ENCODE measurements around the gene CREG1.

Gene CREG1

DNA sequence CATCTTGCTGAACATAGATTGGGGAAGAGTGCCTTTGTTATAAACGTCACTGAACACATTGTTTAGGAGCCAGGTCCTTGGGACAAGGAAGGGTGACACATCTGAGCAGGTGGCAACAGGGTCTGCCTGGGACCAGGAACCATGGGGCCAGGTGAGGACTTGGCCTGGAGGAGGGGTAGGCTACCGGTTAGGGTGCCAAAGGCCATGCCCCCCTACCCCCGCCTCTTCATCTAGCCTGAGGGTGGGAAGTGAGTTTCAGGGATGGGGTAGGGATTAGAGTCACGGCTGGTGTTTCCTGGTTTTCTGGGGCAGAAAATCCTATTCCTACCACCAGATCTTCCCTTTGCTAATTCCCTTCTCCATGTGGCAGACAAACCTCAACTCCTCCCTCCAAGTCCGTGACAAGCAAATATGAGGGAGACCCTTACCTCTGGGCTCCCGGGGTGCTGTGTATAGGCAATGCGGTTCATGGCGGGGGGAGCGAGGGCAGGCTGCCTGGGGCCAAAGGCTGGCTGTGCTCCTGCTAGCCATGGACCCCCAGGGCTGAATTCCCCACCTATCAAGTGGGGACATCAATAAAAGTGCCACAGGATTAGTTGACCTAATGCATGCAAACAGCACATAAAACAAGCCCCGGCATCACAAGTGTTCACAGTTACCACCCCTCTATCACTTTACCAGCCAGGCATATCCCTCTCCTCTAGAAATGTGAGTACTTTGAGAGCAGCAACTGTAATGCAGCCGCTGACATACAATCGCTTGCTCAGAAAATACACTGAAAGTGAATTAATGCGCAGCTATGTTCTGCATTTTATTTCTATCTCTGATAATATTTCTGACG, 49.7 kb downstream of the CREG1 start:
- DNase-seq (ENCODE audit: low read depth), result no peak

DNA sequence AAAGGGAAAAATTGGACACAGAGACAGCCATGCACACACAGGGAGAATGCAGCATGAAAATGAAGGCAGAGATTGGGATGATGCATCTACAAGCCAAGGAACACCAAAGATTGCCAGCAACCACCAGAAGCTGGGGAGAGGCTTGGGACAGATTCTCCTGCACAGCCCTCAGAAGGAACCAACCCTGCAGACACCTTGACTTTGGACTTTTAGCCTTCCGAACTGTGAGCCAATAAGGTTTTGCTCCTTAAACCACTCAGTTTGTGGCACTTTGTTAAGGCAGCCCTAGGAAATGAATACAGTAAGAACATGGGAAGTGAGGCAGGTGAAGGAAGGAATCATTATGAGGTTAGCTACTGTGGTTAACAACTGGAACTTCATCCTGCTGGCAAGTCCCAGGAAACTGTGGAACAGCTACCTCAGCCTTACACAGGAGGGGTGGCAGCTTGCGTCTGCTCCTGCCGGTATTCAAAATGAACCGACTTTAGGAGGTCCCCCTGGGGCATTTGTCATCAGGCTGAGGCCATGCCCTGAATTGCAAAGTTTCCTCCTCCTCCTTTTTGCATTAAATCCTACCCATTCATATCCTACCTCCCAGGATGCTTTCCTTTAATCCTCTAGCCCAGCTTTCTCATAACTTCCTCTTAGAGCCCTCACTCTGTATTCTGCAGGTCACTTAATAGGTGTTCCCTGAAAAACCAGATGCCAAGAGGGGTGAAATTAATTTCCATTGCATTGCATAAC, 50.7 kb downstream of the CREG1 start:
- no peak for DNase-seq (ENCODE audit: low read depth)

DNA sequence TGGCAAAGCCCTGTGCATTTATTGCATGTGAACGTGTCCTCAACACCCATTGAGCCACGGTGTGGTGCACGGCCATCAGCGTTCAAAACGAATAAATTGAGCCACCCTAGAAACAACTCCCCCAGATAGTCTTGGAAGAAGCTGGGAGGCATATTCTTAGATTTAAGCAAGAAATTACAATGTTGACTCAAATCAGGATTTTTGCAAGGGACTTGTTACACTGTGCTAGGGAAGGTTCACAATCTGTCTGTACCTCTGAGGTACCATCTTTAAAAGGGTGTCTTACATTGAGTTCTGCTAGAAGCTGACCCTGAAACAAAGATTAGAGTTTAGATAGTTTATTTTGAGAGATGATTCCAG, 51.4 kb downstream of the CREG1 start:
- no peak for DNase-seq (ENCODE audit: low read depth)

DNA sequence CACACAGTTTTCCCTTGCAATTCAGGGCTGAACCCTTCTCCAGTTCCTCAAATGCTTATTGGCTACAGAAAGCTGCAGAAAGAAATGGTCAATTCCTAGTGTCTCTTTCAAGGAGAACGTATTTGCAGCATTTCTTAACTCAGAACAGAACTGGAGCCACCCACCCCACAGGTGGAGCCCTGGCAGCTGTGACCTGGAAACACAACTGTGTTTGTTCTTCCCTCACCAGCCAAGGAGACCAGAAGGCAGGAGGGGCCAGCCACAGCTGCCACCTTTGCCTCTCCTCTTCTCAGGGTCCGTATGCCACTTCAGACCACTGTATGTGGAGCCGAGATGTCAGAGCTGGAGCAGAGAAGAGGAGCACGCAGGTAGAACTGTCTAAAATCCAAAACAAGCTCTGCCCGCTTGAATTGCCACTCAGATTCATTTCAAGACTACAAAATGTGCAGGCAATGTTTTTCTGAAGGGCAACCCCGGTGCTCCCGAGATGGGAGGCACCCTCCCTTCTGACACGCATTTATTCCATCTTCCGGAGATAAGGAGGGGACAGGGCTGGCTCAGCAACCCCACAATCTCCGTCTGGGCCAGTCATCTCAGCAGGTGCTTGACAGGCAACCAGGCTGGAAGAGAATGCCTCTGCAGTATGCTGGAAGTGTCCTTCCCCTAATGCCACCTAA, 51.9 kb downstream of the CREG1 start:
- DNase-seq (ENCODE audit: low read depth), result no peak

DNA sequence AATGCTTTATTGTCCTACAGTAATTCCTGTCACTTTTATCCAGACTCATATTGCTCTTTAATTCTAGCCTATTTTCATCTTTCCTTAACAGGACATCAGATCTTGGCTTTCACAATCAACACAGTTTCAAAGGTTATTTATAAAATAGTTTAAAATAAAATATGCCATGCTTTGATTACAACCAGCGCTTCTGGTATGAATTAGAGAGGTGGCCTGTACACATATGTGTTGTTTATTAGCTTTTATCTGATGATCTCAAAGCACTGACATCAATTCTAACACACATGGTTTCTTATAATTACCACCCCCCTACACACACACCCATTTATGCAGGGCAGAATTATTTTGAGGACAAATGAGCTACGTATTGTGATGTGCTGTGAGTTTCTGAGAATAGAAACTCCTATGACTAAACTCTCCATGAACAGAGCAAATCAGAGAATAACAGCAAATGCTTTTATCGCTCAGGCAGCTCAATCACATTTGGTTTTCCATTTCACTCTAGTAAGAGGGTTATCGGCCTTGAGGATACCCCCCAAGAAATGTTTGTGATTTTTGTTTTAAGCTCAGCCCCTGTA, 53.2 kb downstream of the CREG1 start:
- no peak for DNase-seq (ENCODE audit: low read depth)

DNA sequence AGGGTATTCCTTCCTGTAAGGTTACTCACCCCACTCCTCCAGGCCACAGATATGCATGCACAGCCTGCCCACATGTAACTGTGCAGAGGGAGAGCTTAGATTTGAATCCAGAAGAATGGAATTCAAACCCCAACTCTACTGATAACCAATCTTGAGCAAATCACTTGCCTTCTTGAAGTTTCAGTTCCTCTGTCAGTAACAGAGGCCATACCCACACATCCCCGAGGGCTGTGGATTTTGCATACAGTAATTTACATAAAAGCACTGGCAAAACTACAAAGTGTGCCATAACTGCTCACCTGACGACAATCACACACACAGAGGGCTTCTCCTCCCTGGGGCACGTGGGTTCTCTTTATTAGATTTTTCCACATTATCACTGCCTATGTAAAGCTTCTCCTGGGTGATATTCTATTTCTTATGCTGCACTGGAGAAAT, 53.9 kb downstream of the CREG1 start:
- DNase-seq (ENCODE audit: low read depth), result no peak

DNA sequence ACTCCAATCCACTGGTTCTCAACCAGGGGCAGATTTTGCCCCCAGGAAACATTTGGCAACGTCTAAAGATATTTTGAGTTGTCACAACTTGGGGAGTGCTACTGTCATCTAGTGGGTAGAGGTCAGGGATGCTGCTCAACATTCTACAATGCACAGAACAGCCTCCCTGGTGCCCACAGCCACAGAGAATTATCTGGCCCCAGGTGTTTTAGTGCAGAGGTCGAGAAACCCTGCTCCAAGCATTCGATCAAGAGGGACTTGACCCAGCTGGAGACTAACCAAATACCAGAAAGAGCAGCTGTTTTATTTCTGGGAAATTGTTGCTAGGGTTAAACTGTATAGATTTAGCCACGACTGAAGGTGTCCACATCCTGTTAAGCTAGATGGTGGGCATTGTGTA, 54.5 kb downstream of the CREG1 start:
- no peak for DNase-seq (ENCODE audit: low read depth)

DNA sequence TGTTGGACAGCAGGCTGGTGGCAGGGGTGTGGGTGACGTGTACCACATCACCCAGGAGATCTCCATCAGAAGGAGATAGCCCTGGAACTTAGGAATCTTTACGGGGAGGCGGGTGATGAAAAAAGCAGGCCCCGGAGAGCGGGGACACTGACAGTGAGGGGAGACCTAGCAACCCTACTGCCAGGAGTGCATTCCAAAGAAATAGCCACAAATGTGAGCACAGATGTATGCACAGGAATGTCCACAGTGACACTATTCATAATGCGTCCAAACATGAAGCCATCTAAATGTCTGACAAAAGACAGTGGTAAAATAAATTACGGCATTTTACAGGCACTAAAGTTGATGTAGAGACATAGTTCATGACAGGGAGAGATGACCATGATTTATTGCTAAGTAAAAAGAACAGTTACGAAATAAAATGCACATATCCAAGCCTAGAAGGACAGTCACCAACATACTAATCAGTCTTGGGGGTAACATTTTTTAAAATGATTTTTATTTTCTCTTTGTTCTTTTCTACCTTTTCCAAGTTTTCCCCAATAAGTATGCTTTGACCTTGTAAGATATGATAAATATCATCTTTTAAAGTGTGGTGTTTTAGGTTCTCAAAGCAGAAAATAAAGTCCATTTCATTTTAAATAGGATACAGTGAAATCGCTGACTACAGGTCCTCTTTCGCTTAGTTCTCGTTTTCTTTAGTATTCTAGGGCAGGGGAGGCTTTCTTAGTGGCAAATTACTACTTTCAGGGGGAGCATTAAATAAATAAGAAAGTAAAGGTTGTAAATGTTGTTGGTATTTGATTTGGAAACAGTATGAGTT, 56.6 kb downstream of the CREG1 start:
- no peak for DNase-seq (ENCODE audit: low read depth)

DNA sequence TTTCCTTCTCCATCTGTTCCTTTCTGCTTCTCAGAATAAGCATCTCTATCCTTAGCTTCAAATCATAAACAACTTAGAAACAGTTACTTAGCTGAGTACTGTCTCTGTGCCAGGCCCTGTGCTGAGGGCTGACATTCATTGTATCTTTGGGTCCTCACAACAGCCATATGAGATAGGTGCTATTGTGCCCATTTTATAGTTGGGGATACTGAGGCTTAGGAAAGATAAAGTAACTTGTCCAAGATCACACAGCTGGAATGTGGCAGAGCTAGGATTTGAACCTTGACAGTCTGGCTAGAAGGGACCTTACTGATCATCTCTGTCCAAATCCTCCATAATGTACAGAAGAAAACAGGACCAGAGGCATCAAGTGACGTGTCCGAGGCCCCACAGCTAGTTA, 60.2 kb downstream of the CREG1 start:
- no peak for DNase-seq (ENCODE audit: low read depth)

DNA sequence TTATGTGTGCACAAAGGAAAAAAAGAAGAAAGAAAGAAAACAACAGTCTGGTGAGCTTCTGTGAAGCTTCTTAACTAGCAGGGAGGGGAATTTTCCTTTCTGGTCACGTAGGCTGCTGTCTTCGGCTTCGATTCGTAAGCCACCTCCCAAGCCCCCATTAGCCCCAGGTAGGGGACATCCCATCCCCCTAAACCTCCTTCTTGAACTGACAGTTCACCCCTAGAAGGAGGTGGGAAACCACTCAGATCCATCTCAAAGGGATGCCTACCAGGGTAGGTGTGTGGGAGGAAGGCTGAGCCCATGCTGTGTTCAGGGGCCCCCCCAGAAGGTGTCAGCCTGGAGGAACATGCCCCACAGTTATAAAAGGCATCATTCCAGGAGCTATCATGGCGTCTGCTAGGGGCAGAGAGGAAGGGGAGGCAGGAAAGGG, 61.1 kb downstream of the CREG1 start:
- no peak for DNase-seq (ENCODE audit: low read depth)

DNA sequence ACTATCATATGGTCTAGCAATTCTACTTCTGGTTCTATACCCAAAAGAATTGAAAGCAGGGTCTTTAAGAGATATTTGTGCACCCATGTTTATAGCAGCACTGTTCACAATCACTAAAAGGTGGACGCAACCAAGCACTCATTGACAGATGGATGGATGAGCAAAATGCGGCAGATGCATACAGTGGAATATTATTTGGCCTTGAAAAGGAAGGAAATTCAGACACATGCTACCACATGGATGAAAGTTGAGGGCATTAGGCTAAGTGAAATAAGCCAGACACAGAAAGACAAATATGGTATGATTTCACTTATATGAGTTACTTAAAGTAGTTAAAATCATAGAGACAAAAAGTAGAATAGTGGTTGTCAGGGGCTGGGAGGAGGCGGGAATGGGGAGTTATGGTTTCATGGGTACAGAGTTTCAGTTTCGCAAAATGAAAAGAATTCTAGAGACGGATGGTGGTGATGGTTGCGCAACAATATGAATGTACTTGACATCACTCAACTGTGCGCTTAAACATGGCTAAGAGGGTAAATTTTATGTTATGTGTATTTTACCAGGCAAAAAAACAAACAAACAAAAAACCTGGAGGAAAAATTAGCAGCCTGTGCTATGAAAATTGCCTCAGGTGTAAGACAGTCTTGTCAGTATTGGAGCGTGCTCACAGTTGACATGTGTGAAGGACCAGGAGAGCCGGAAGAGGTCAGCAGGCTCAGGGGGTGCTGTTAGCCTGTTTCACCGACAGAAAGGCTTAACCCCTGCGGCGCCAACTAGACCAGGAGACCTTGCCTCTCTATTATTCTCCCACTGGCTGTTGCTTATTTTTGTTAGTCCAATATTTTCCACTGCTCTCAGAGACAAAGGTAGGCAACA, 61.7 kb downstream of the CREG1 start:
- DNase-seq (ENCODE audit: low read depth), result no peak
